Measurements from ENCODE around the gene GRID1.

DNA sequence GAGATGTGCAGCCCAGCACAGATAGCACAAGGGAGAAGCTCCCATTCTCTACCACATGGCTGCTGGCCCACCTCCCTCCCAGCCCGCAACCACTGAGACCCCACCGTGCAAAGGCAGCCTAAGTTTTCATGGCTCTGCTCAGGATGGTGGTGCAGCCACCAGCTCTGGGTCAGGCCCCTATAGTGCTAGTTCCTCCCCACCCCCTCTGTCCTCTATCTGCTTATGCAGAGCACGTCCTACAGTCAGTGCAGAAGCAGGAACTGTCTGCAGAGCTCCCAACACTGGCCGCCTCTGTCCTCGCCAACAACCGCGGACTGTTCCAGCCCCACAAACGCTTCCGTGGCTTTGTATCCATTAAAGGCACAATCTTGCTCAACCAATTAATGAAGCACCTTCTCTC is 278.9 kb downstream of the GRID1 start:
- TF ChIP-seq CTCF (optimal IDR thresholded peaks at IDR 0.05 in 1 of 3, IDR thresholded peaks at IDR 0.05 in 1 of 3, conservative IDR thresholded peaks at IDR 0.05 in 1 of 3; ENCODE audit: extremely low read depth in 1 of 3, insufficient read depth in 2 of 3, low read length in 3 of 3) (no peak), EZH2 (IDR thresholded peaks at IDR 0.05; ENCODE audit: low read length) (no peak)
